ENCODE results near the gene MMP1.

MMP1 gene

DNA sequence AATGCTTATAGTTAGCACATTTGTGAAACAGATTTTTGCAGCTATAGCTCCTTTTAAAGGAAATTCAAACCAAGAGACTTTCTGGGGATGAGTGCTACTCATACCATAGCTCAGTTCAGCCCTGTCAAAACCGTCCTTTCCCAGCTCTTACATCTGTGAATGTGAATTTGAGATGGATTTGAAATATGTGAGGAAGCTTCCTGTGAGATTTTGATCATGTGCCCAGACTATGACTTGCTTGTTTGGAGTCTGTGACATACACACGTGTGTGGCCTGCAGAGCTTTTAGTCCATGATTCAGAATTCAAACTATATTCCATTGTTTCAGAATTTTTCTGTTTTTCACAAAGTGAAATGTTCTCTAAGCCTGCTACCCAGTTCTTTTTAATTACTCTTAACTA, 4.4 kb upstream of the MMP1 start:
- no peak for DNase-seq

GRCh38 chr11:102800767-102801166, 2.8 kb upstream of the MMP1 start:
- no peak for DNase-seq

DNA sequence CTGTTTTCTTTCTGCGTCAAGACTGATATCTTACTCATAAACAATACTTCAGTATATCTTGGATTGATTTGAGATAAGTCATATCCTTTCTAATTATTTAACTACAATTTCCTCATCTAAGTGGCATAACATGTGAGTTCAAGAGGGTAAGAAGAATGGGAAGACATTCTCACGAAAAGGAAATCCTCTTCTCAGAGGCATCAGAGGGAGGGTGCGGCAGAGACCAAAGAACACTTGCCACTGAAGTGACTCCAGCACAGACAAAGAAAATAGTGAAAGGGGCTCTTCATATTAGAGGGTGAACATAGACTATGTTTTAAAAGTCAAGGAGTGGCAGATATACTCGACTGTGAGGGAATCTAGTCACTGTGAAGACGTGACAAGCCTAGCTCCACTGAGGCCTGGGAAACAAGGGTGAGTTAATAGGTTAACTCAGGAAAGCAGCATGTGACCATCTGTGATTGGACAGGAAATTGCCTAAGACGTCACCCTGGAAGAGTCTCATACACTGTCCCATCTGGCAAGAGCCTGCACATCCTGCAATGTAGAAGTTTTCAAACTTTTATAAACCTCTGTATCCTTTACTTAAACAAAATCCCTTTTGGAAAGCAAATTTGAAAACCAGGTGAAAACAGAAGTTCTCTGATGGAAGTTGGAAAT, 1.9 kb upstream of the MMP1 start:
- DNase-seq, result no peak

DNA sequence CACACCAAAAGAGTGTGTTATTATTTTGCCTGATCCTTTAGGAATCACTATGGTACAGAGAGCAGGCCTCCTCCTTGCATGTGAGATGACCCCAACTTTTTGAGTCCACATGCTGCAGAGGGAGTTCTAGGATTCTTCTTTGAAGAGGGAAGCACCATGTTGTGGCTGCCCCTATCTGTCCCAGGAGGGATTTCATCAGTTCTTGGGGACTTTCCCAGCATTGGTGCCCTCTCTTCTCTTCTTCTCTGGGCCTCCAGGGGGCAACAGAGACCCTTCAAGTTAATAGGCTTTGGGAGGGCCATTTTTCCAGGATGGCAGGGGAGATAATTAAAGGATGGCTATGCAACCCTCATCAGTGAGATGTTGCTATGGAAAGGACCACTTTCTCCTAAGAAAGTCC, 3.6 kb downstream of the MMP1 start:
- DNase-seq, result no peak

- DNase-seq, result no peak
Measured at GRCh38 chr11:102793677-102794290, 4.2 kb downstream of the MMP1 start.

DNA sequence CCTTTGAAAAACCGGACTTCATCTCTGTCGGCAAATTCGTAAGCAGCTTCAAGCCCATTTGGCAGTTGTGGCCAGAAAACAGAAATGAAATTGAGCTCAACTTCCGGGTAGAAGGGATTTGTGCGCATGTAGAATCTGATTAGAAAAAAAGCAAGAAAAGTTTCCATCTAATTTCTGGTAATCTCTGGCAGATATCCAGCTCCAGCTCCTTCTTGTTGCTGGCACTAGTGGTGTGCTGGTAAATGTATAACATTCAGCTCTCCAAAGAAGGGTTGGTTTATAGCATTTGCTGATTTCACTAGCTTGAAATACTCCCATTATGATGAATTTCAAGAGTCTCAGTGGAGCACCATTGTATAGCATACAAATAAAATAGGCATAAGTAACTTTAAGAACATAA, 5.4 kb downstream of the MMP1 start:
- DNase-seq, result no peak

DNA sequence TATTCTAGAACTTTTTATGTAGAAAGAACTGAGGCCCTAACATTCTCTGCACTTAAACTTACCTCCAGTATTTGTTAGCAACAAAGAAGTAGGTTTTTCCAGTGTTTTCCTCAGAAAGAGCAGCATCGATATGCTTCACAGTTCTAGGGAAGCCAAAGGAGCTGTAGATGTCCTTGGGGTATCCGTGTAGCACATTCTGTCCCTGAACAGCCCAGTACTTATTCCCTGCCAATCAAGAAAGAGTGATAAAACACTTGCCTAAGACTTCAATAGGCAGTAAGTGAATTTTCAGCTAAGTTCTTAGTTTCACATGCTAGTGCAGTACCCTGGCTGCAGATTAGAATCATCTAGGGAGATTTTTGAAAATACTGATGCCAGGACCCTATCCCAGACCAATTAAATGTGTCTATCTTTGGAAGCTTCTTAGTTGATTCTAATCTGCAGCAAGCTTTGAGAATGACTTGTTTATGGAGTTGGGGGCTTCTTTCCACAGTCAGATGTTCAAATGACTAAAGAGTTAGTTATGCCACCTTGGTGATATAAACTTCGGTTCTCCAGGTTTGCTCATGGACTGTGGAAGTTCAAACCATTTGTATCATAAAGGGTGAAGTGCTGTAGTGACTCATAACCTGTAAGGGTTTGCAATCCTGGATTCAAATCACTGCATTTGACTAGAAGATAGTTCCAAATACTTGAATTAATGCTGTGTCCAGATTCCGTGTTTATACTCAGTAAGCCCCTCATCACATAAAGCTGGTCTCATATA, 6.5 kb downstream of the MMP1 start:
- DNase-seq, result no peak

GRCh38 chr11:102788334-102788995, 9.5 kb downstream of the MMP1 start:
- no peak for DNase-seq

GRCh38 chr11:102784380-102784779, 13.6 kb downstream of the MMP1 start:
- no peak for DNase-seq

DNA sequence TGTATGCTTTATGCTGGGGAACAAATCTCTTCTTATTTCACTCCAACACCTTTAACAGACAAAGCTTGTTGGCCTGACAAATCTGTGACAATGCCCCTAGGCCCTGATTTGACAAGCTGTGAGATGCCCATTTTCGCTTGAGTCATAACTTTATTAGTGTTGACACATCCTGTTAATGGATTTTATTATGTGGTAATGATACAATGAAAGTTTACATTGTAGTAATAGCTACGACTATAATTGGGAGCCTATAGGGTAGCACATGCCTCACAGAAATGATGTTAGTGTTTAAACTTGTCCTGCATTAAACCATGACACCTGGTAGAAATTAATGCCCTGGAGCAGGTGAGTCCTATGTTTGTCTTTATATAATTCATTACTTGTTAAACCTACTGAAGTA, 14.2 kb downstream of the MMP1 start:
- no peak for DNase-seq

- DNase-seq, result no peak
Measured at GRCh38 chr11:102783016-102783415, 14.9 kb downstream of the MMP1 start.

DNA sequence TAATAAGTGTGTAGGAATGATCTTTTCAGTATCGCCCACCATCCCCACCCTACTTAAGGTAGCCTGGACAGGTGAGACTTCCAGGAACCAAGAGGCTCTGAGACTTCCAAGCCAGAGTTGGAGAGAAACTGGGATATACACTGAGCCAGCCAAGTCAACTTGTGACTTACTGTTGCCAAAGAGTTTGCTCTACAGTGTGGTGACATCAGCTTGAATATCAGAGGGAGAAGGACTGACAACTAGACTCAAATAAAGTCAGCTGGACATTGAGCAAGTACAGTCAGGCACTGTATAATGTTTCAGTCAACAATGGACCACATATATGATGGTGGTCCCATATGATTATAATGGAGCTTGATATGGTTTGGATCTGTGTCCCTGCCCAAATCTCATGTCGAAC, 16.3 kb downstream of the MMP1 start:
- no peak for DNase-seq

DNA sequence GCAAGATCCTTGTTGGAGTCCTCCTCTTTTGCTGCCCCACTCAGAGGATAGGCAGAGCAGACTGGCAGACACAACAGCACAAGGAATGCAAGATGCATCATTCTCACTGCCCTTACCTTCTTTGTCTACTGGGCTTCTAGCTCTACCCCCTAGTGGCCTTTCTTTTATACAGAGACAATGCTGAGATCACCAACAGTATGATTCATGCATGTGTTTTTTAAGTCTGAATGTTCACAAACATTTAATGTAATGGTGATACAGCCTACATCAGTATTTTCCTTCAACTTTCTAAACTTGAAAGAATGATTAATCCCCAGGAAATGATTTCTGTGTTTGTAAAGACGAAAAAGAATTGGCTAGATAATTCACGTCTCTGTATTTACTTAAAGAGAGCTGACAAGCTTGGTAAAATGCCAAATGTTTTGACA, 17.5 kb downstream of the MMP1 start, which contains the start of gene MMP10:
Gene MMP10 (minus strand): TSS at position 138 of the 428 bp plus-strand sequence. CDS start 37 bp downstream, at position 101.
- DNase-seq, result no peak

DNA sequence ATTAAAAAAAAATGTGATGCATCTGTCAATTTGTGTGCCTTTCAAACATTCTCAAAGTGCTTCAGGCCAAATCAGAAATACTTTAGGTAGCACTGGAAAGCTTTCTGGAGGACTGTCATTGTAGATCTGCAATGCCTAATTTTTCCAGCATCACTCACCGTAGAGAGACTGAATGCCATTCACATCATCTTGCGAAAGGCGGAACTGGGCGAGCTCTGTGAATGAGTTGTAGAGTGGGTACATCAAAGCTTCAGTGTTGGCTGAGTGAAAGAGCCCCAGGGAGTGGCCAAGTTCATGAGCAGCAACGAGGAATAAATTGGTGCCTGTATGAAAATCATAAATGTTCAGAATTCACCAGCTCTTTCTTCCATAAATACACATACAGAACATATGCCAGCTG, 21.5 kb downstream of the MMP1 start:
- no peak for DNase-seq

GRCh38 chr11:102773386-102773785, 24.6 kb downstream of the MMP1 start:
- DNase-seq, result no peak

DNA sequence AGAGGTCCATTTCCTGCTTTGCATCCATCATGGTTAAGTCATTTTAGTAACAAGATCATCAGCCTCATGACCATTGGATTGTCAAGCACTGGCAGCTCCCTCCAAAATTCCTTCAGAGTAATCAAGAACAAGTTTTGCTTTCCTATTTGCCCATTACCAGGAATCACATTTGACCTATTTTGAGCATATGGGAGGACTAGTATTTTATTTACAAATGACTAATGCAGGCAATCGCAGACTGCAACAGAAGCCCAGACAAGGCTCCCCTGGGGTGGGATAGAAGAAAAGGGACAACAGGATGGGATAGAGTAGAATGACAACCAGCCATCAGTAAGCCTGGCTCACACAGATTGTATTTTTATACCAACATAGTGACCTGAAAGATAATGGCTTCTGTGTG, 26.6 kb downstream of the MMP1 start:
- DNase-seq, result no peak

DNA sequence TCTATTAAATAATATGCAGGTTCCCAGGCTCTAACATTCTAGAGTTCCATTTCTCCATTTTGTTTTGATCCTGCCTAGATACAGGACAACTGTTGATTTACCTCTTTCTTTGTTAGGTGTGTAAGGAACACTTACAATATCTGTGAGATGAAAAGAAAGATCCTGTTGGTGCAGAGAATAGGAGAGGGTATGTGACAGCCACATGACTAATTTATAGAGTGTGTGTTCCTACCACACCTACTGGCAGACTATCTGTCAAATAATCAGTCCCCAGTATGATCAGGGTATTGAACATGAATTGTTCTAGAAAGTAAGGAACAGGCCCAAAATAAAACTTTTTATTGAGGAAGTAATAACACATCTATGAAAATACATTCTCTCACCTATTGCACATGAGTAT, 27.8 kb downstream of the MMP1 start:
- DNase-seq, result no peak

DNA sequence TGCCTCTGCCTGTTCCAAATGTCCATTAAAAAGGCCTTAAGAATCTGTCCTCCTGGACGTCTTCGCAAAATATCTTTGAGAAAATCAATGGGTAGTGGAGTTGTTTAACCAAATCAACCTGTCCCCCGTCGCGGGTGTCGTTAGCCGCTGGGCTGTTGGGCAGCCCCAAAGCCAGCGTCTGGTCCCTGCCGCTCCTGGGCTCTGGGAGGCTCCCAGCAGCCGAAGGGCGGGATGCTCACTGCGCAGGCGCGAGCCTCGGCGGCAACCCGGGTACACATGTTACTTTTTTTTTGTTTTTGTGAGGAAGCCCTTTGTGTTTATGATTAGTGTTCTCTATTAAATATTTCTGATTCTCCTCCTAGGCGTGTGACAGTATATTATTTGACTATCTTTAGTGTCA, 30.2 kb downstream of the MMP1 start:
- no peak for DNase-seq

- DNase-seq, result no peak
Measured at GRCh38 chr11:102763440-102763839, 34.5 kb downstream of the MMP1 start.

- DNase-seq, result no peak
Measured at GRCh38 chr11:102762361-102762767, 35.6 kb downstream of the MMP1 start.

- DNase-seq, result no peak
Measured at GRCh38 chr11:102761646-102762238, 36.2 kb downstream of the MMP1 start.

GRCh38 chr11:102760344-102761035, 37.5 kb downstream of the MMP1 start:
- no peak for DNase-seq

Data from NCI-H146 (cell line).